ENCODE data around the gene ATXN1.

- TF ChIP-seq, protein P1, sequence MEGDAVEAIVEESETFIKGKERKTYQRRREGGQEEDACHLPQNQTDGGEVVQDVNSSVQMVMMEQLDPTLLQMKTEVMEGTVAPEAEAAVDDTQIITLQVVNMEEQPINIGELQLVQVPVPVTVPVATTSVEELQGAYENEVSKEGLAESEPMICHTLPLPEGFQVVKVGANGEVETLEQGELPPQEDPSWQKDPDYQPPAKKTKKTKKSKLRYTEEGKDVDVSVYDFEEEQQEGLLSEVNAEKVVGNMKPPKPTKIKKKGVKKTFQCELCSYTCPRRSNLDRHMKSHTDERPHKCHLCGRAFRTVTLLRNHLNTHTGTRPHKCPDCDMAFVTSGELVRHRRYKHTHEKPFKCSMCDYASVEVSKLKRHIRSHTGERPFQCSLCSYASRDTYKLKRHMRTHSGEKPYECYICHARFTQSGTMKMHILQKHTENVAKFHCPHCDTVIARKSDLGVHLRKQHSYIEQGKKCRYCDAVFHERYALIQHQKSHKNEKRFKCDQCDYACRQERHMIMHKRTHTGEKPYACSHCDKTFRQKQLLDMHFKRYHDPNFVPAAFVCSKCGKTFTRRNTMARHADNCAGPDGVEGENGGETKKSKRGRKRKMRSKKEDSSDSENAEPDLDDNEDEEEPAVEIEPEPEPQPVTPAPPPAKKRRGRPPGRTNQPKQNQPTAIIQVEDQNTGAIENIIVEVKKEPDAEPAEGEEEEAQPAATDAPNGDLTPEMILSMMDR (IDR thresholded peaks at IDR 0.05; ENCODE audit: insufficient read depth, low read length, poor library complexity, severe bottlenecking) = no peak
- TF ChIP-seq EZH2phosphoT487 (conservative IDR thresholded peaks at IDR 0.05; ENCODE audit: low read length) = no peak
Measured at GRCh38 chr6:16671302-16672289, 89.7 kb downstream of the ATXN1 start.
